Measurements from ENCODE around the gene KCNMB1.
A peak's percentile ranks its signal among the peaks of the same experiment; 100 is the strongest.

The KCNMB1 gene

DNA sequence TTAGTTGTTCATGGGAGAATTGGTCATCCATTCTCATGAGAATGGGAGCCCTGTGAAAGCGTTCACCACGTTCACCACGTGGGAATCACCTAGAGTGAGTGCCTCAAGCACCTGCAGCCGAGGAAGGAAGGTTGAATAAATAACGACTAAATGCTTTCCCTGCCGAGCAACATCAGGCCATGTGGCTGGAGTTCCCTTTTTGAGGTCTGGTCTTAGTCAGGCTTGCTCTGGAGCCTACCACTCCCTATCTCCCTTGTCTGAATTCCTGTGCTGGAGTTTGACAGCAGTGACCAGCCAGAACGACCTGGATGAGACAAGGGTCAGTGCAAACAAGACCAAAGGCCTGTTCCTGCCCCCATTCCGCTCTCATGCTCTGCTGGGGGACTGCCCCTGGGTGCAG, 28.5 kb downstream of the KCNMB1 start:
- DNase-seq (ENCODE audit: low read depth), result no peak
- H3K4me3 ChIP-seq (ENCODE audit: low read length), result no peak overlapping the region
- TF ChIP-seq, protein P1, sequence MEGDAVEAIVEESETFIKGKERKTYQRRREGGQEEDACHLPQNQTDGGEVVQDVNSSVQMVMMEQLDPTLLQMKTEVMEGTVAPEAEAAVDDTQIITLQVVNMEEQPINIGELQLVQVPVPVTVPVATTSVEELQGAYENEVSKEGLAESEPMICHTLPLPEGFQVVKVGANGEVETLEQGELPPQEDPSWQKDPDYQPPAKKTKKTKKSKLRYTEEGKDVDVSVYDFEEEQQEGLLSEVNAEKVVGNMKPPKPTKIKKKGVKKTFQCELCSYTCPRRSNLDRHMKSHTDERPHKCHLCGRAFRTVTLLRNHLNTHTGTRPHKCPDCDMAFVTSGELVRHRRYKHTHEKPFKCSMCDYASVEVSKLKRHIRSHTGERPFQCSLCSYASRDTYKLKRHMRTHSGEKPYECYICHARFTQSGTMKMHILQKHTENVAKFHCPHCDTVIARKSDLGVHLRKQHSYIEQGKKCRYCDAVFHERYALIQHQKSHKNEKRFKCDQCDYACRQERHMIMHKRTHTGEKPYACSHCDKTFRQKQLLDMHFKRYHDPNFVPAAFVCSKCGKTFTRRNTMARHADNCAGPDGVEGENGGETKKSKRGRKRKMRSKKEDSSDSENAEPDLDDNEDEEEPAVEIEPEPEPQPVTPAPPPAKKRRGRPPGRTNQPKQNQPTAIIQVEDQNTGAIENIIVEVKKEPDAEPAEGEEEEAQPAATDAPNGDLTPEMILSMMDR (conservative IDR thresholded peaks at IDR 0.05; ENCODE audit: low read depth, low read length), result no peak

DNA sequence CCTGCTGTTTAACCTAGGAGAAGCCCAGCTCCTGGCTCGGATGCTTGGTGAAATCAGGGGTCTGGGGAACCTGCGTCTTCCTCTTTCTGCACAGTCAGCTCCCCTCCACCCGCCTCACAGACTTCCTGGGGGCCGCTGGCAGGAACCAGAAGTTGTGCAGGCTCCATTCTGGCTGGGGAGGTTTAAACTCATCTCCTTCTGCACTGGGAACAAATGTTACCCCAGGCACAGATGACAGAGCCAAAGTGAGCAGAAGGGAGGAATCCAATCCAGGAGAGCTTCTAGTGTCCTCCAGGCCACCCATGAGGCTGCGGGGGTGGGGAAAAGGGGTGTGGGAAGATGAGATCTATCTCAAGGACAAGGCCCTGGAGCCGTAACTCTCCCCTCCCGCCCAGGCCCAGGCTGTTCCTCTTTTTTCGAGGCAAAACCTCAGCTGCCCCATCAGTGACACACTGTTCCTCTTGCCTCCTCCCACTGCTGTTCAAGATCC, 31.2 kb downstream of the KCNMB1 start:
- no peak overlapping the region for H3K4me3 ChIP-seq (ENCODE audit: low read length)
- no peak for DNase-seq (ENCODE audit: low read depth)
- TF ChIP-seq, protein P1 (conservative IDR thresholded peaks at IDR 0.05; ENCODE audit: low read depth, low read length), result no peak

DNA sequence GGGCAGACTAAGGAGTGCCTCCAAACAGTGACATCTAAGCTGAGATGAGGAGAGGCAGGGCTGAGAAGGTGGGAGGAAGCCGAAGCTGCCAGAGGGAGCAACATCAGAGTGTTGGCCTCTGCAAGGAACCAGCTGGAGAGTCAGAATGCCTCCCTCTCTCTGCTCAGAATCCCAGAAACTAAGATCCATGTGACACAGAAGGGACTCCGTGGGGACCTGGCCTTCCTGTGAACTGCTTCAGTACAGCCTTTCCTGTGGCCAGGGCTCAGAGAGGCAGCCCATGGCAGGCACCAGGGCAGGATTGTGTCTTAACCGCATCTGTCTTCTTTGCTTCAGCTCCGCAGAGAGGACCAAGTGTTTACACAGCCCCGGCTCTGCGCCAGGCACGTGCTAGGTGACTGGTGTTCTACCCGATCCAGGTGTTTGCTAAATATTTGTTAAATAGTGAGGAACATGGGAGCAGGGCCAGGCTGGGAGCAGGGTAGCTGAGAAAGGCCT, 33.5 kb downstream of the KCNMB1 start:
- TF ChIP-seq, protein P1 (conservative IDR thresholded peaks at IDR 0.05; ENCODE audit: low read depth, low read length), result no peak
- DNase-seq (ENCODE audit: low read depth), result no peak
- H3K4me3 ChIP-seq (ENCODE audit: low read length), result no peak overlapping the region

DNA sequence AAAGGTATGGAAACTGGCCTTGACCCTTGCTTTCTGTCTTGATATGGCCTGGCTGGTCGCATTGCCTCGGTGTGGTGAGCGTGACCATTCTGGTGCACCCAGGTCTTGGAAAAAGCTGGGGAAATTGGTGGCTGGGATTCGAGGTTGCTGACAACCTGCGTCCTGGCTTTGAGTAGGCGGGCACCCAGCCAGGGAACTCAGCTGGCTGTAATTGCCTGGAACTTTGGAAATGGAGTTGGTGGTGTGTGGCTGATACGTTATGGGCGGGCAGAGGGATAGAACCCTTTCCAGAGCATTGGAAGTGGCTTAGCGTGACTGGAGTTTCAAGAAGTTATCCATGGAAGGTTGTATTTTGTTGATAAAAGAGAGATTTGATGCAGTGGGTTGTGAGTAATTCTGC, 35.2 kb downstream of the KCNMB1 start:
- TF ChIP-seq, protein P1 (conservative IDR thresholded peaks at IDR 0.05; ENCODE audit: low read depth, low read length), result no peak
- DNase-seq (ENCODE audit: low read depth), result no peak
- H3K4me3 ChIP-seq (ENCODE audit: low read length), result no peak overlapping the region

DNA sequence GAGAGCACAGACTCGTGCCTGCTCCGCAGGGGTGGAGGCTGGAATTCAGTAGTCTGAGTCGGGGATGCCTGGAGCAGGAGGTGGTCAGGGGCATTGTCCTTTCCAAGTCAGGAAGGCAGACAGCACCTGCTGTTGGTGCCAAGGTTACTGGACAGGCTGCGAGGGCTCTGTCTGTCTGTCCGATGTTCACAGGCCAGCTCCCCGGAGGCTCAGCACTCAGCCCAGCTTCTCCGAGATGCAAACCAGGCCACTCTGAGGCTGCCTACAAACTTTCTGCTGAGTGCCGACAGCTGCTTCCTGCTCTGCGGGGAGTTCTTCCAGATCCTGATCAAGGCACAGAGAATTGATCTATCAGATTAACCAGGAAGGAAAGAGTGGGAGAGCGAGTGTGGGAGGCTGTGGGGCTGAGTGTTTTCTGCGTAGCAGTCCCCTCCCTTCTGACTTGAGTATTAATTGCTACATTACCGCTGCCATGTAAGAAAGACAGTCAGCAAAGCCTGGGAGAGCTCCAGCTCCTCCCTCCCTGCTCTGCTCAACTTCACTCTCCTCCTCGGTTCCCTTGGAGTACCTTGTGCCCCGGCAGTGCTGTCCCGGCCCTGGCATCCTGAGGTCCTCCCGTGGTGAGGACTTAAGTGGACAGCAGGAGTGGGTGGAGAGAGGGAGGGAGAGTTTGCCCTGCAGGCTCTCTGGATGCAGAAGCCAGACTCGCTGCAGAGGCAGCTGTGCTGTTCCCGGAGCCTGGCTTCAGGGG, 36.0 kb downstream of the KCNMB1 start:
- H3K4me3 ChIP-seq (ENCODE audit: low read length), result no peak overlapping the region
- DNase-seq (ENCODE audit: low read depth), result no peak
- TF ChIP-seq, protein P1 (conservative IDR thresholded peaks at IDR 0.05; ENCODE audit: low read depth, low read length), result no peak

DNA sequence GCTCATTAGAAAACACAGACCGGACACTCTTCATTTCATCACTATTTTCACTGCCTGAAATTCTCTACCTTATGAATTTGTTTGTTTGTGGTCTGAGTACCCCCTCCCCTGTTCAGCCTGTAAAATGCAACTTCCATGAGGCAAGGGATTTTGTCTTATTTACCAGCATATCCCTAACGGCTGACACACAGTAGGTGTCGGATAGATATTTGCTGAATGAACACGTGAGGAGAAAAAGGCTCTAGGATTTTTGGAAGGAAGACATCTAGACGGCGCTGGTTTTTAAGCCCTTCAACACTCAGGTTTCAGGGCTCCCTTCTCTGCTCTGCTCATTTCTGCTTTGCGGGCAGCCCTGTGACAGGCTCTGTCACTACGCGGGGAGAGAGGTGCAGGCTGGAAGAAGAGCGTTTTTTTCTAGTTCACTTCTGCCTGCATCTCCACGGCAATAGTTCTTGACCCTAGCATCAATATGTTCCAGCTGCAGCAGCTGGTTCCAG, 41.0 kb downstream of the KCNMB1 start:
- H3K4me3 ChIP-seq (ENCODE audit: low read length), result no peak overlapping the region
- TF ChIP-seq, protein P1 (conservative IDR thresholded peaks at IDR 0.05; ENCODE audit: low read depth, low read length), result peak; percentile 22
- DNase-seq (ENCODE audit: low read depth), result no peak

Data from retinal pigment epithelial cell (primary cell).